Activated CD4-positive, alpha-beta T cell treated with anti-CD3 and anti-CD28 coated beads, Interleukin-2, amount 50 U/mL, for 48 hours (primary cell): ENCODE measurements around the gene IGSF5.
"Not testable (repeated sequence)": the region's sequence is repeated elsewhere in the genome, so short reads cannot be mapped to it uniquely, and the experiment has no call there.

Source experiments
- DNase-seq, 2 experiments: peaks; one replicate each; pipeline ENCODE4 v3.0.0-alpha.2; 2020

The IGSF5 gene

GRCh38 chr21:39744883-39745282, at the start of gene IGSF5:
Gene IGSF5, plus strand, starts transcription at chr21:39745183. Its CDS starts 327 bp downstream, at chr21:39745510.
- DNase-seq = not testable (repeated sequence)

- no peak for DNase-seq
Observed at GRCh38 chr21:39696196-39696595, 48.8 kb upstream of the IGSF5 start.

GRCh38 chr21:39696618-39697017, 48.4 kb upstream of the IGSF5 start:
- no peak for DNase-seq

- no peak for DNase-seq
Observed at GRCh38 chr21:39700318-39700717, 44.7 kb upstream of the IGSF5 start.

DNA sequence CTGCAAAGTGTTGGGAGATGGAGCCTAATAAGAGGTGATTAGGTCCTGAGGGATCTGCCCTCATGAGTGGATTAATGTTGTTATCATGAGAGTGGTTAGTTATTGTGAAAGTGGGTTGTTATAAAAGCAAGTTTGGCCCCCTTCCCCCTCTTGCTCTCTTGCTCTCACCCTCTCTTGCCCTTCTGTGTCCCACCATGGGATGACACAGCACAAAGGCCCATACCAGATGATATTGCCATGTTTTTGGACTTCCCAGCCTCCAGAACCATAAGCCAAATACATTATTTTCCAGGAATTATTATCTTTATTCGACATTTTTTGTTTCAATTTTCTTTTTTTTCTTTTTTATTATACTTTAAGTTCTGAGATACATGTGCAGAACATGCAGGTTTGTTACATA, 41.4 kb upstream of the IGSF5 start:
- no peak for DNase-seq

DNA sequence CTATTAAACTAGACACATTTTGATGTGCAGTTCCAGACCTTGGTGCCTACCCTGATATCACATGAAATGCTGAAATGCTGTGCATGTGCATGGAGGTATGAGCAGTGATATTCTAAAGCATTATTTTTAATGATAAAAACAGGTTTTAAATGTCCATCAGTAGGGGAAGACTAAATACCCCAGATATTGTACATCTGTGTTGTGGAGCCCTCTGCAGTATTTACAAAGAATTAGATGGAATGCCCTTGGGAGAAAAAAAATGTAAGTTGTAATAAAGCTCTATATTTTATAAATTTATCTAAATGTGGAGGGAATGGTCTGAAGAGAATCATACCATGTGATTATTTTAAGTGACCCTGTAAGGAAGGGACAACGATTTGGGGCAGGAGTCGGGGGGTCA, 39.1 kb upstream of the IGSF5 start:
- no peak for DNase-seq

GRCh38 chr21:39707316-39707715, 37.7 kb upstream of the IGSF5 start:
- no peak for DNase-seq

- no peak for DNase-seq
Observed at GRCh38 chr21:39710866-39711265, 34.1 kb upstream of the IGSF5 start.

- no peak for DNase-seq
Observed at GRCh38 chr21:39712273-39712672, 32.7 kb upstream of the IGSF5 start.

DNA sequence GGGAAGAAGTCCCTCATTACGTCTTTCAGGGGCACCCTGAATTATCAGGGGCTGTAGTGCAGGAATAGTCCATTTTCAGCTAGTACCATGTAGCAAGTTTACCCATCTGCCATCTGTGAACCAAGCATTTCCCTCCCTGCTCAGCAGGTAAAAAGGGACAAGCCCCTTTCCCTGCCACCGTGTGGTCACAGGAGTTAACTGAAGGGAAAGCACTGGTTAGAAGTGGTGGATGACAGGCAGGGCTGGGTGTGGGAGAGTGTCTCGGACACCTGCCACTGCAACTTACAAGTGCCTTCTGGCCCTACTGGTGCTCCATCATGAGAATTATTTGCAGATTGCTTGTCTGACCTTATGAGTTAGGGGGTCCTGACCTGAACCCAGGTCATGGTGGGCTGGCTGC, 32.0 kb upstream of the IGSF5 start:
- no peak for DNase-seq

DNA sequence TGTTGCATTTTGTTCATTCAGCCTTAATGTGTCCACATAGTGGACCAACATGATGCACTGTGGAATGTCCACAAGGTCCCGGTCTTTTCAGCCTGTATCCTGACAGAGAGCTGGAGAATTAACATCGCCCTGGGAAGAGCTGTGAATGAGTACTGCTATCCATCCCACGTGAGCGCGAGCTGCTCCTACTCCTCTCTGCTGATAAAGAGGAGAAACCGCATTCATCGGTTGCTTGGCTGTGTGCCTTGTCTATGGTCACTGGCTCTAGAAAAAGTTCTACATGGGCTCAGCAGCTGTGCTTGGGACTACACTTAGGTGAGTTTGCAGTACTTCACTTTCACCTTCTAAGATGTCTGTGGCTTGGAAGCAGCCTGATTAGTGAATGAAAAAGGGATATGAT, 31.1 kb upstream of the IGSF5 start:
- DNase-seq = no peak

- no peak for DNase-seq
Observed at GRCh38 chr21:39714331-39714730, 30.7 kb upstream of the IGSF5 start.

- DNase-seq = peak; percentile 31 to 50
Observed at GRCh38 chr21:39715804-39716397, 29.1 kb upstream of the IGSF5 start.

- DNase-seq = no peak
Observed at GRCh38 chr21:39720126-39720778, 24.7 kb upstream of the IGSF5 start.

DNA sequence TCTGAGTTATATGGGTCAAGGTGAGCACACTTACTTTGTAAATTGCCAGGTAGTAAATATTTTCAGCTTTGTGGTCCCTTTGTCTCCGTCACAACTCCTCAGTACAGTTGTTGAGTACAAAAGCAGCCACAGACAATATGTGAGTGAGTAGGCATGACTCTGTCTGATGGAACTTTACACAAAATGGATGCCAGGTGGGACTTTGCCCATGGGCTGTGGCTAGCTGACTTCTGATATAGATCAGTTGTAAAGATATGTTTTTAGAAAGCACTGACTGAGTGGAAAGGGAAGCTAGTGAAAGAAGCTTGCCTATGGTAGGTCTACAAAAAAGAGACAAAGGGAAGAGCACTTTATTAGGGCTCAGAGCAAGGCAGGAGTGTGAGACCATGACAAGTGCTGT, 23.1 kb upstream of the IGSF5 start:
- no peak for DNase-seq

- no peak for DNase-seq
Observed at GRCh38 chr21:39724944-39725343, 20.0 kb upstream of the IGSF5 start.

DNA sequence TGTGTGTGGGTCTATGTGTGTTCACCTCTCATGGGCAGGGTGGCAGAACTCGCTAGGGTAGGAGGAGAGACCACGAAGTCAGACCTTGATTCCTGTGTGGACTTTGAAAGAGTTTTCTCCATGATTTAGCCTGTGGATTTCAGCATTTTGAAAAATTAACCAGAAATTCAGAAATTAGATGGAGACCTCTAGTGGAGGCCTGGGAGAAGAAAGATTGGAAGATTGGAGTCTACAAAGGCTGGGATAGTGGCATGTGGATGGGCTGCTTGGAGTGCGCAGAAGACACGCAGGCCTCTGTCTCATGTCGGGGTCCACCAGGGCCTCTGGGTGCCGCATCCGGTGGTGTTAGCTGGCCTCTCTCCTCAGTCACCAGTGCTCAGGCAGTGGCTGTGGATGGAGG, 18.9 kb upstream of the IGSF5 start:
- no peak for DNase-seq

GRCh38 chr21:39727401-39728120, 17.4 kb upstream of the IGSF5 start:
- no peak for DNase-seq

DNA sequence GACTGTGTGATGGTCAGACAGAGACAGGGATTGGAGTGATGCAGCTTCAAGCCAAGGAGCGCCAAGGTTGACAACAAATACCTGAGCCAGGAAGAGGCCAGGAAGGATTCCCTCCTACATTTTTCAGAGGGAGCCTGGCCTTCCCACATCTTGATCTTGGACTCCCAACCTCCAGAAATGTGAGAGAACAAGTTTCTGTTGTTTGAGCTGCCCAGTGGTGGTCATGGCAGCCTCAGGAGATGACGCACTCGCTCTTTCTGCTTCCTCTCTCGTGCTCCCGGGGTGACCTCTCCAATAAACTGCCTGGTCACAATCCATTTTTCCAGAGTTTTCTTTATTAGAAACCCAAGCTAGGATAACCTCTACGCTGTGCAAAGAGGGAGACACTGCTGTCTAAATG, 16.6 kb upstream of the IGSF5 start:
- no peak for DNase-seq

GRCh38 chr21:39730418-39731157, 14.4 kb upstream of the IGSF5 start:
- no peak for DNase-seq

- no peak for DNase-seq
Observed at GRCh38 chr21:39736716-39737115, 8.3 kb upstream of the IGSF5 start.

DNA sequence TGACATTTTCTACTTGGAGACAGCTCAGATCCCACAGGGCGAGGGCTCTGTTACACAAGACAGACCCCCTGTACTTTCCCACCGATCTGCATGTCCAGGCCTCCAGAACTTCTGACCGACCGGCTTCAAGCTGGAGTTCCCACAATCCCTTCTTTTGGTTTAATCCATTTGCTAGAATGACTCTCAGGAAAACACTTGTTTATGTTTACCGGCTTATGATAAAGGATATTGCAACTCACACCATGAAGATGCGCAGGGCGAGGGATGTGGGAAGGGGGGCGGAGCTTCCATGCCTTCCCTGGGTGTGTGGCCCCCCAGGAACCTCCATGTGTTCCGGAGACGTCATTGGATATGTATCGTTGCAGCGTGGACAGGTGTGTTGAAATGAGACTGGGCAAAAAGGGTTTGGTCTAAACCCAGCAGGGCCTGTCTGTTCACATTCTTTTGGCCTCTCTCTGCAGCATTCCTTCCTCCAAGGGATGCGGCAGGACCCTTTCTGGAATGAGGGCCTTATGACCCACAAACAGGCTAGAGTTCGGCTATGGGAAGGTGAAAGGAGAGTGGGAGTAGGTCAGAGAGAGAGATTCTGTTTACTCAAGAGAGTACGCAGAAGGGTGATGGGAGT, 7.5 kb upstream of the IGSF5 start:
- DNase-seq = no peak

GRCh38 chr21:39738566-39738965, 6.4 kb upstream of the IGSF5 start:
- no peak for DNase-seq
